Heart right ventricle (tissue), 16 donors: ENCODE results near the gene SCT. TPM values are rescaled to one million over a fixed set of nuclear protein-coding genes. Genes with fewer than 3 reads are reported as not detected.

Experiments used
- ATAC-seq, 8 donors: fragments of 200-7000 bp; cut with Tn5 transposase; one replicate each; pipeline ENCODE4 v1.9.1; 2020; ENCODE audit warnings: mild to moderate bottlenecking in 8 of 8, moderate library complexity in 8 of 8, moderate number of reproducible peaks in 1 of 8
- DNase-seq, 2 donors: peaks; one replicate each; pipeline ENCODE4 v3.0.0-alpha.2; 2020
- H3K27ac ChIP-seq, 10 donors: fragments of 200-600 bp; sonication (generic) in 2 of 10; one replicate each; pipeline versions ENCODE4 v1.5.0 to v1.8.0; 2020 to 2022; ENCODE audit warnings: mild to moderate bottlenecking in 3 of 10
- H3K27me3 ChIP-seq, 7 donors: fragments of 200-600 bp; one replicate each; pipeline ENCODE4 v1.8.0; 2021 to 2022; ENCODE audit warnings: mild to moderate bottlenecking in 2 of 7
- H3K36me3 ChIP-seq, 9 donors: fragments of 200-600 bp; sonication (generic) in 1 of 9; one replicate each; pipeline versions ENCODE4 v1.5.0 to v1.8.0; 2020 to 2022; ENCODE audit warnings: mild to moderate bottlenecking in 2 of 9
- H3K4me1 ChIP-seq, 9 donors: fragments of 200-600 bp; sonication (generic) in 1 of 9; one replicate each; pipeline versions ENCODE4 v1.5.0 to v1.8.0; 2020 to 2022; ENCODE audit warnings: mild to moderate bottlenecking in 4 of 9
- H3K4me3 ChIP-seq, 10 donors: fragments of 200-600 bp; sonication (generic) in 2 of 10; one replicate each; pipeline versions ENCODE4 v1.5.0 to v1.8.0; 2020 to 2022; ENCODE audit warnings: mild to moderate bottlenecking in 7 of 10, moderate library complexity in 2 of 10
- H3K9me3 ChIP-seq, 11 donors: fragments of 200-600 bp in 10 of 11; sonication (generic) in 2 of 11; one replicate each; pipeline versions ENCODE4 v1.5.0 to v1.8.0; 2013 to 2022; ENCODE audit warnings: mild to moderate bottlenecking in 2 of 11, control low read depth in 1 of 11, moderate library complexity in 1 of 11
- CTCF ChIP-seq, 9 donors: fragments of 200-600 bp; sonication (generic) in 2 of 9; IDR thresholded peaks; one replicate each; pipeline versions ENCODE4 v1.5.0 to v1.8.0; 2021 to 2022; ENCODE audit warnings: antibody characterized with exemption in 9 of 9, mild to moderate bottlenecking in 5 of 9, moderate library complexity in 1 of 9
- WGBS, 2 donors: extraction: QIAGEN DNeasy Blood & Tissue Kit; methylation state at CpG; one replicate each; pipeline ENCODE4 v1.1.7; 2013; ENCODE audit warnings: inconsistent platforms in 1 of 2; 5-methylcytosine and 5-hydroxymethylcytosine counted together
- intact Hi-C, 10 donors: fragments of 100-400 bp; cut with DNase I; formaldehyde crosslinking; loops; one replicate each; pipeline versions ENCODE4 v1.11.1 to v1.14.2; 2022
- long read RNA-seq, 3 donors: library from polyadenylated mRNA; unstranded; transcript quantifications; one replicate each; pipeline ENCODE4 v2.0.0, GENCODE V29; 2020 to 2021
- polyA plus RNA-seq, 2 donors: library from polyadenylated mRNA; stranded (reverse); fragments of 200-250 nt; gene quantifications; one replicate each; pipeline ENCODE4 v1.2.3, GENCODE V29; 2013
- total RNA-seq, 10 donors: library from RNA; stranded (reverse); fragmentation: NEBNext Ultra II Directional in 3 of 10; extraction: Animal tissue kit (Norgen Biotek cat#: 25700) in 3 of 10; gene quantifications; one replicate each; pipeline versions ENCODE4 v1.2.1 to v1.2.4, GENCODE V29; 2021 to 2023
- donor health status: Arrhythmogenic right ventricular cardiomyopathy.
- donor health status: ischemic (EF 13 %, LVEDD 7.1; RV severe dilation, severe dysfunction).
- donor health status: healthy with polysubstance abuse.
- donor health status: DM: no; HTN: yes; CAD: no.
- donor health status: DM: no; HTN: no; CAD: no.
- donor health status: ischemic (EF 25% LVEDD 6.9; RV normal size, moderate dysfunction).
- donor health status: ischemic (EF 25% LVEDD 5.7; RV mildly dilated, moderate dysfunction).
- donor health status: healthy.
- donor health status: DM: yes; HTN: yes; CAD: no.
- donor health status: Ischemic cardiomyopathy.
- donor health status: ischemic (EF 35%, LVEDD 5.7; RV mildly dilated, moderate dysfunction).
- donor health status: nonischemic (EF 11% LVEDD 7.7; RV severe dilation, severe dysfunction).
- donor health status: DM: yes; HTN: yes; CAD: no.
- donor health status: PGD.
- donor health status: ischemic (EF 29% LVEDD 5.4; RV normal size, mild dysfunction).
- donor health status: nonischemic (EF 23%, LVEDD 6.1; RV moderate dilation, normal function).

Gene SCT
- total RNA-seq: 1 to 10 TPM in 2 of 10 donors, under 1 TPM in 1, not detected in 7; 0.99 to 2.0 (median 1.0) TPM
- under 1 TPM in 1 of 2 donors, not detected in 1; 0.64 TPM for polyA plus RNA-seq
- long read RNA-seq, donor 1: 0 reads
- long read RNA-seq, donor 2: 0 reads
- long read RNA-seq, donor 3: 0 reads

- Histone ChIP-seq H3K9me3 (no peaks in the 10 kb centered on the region), H3K4me1 (peaks cover 0 to 12% (median 4%) of the 10 kb centered on the region in 9 donors), H3K27ac (no peak within 1 kb of the TSS), H3K36me3 (peaks cover 0 to 6% (median 0%) of the 10 kb centered on the region in 9 donors), H3K4me3 (no peak within 1 kb of the TSS), H3K27me3 (peaks cover 0 to 39% (median 24%) of the 10 kb centered on the region in 7 donors)
- ATAC-seq (peak in 2 of 8 donors; percentile 15 to 27), DNase-seq (no peak)
- 12 to 17% methylated on average over 38 to 69 of the region's 72 CpGs for WGBS, 2 donors
- intact Hi-C loops: loop anchor here in 1 of 10 donors (10.0 kb wide), 1 partner anchor 92 kb away; the partner anchor contains the start of genes HRAS and LRRC56
- no peak for TF ChIP-seq CTCF (IDR thresholded peaks at IDR 0.05)
These were observed at the start of gene SCT for GRCh38 chr11:626475-627307. SCT (minus strand) TSS chr11:627181; CDS start chr11:627143, 38 bp downstream.

- DNase-seq (no peak), ATAC-seq (no peak)
- 91 to 95% methylated on average over 17 of the region's 17 CpGs for WGBS, 2 donors
- intact Hi-C loops: no loop called here
- no peak for TF ChIP-seq CTCF (IDR thresholded peaks at IDR 0.05)
- Histone ChIP-seq H3K27ac (no peak overlapping the region), H3K9me3 (no peaks in the 10 kb centered on the region), H3K4me3 (no peak overlapping the region), H3K36me3 (peaks cover 0 to 93% (median 23%) of the 10 kb centered on the region in 9 donors), H3K4me1 (no peaks in the 10 kb centered on the region), H3K27me3 (no peaks in the 10 kb centered on the region)
These were observed 47.4 kb upstream of the SCT start for GRCh38 chr11:674406-674805.

GRCh38 chr11:673866-674265, 46.9 kb upstream of the SCT start:
- no peak overlapping the region for H3K27ac ChIP-seq
- H3K4me1 ChIP-seq: no peaks in the 10 kb centered on the region
- no peak for ATAC-seq
- H3K4me3 ChIP-seq: no peak overlapping the region
- no peak for TF ChIP-seq CTCF (IDR thresholded peaks at IDR 0.05)
- intact Hi-C loops: no loop called here
- 93 to 95% methylated on average over 8 of the region's 8 CpGs for WGBS, 2 donors
- DNase-seq: no peak
- H3K36me3 ChIP-seq: peaks cover 0 to 89% (median 22%) of the 10 kb centered on the region in 9 donors
- no peaks in the 10 kb centered on the region for H3K27me3 ChIP-seq
- H3K9me3 ChIP-seq: no peaks in the 10 kb centered on the region

GRCh38 chr11:665704-666281, 38.8 kb upstream of the SCT start:
- peak overlapping the region in 4 of 10 donors; percentile 10 to 52 (median 46) for H3K27ac ChIP-seq
- peaks cover 0 to 75% (median 0%) of the 10 kb centered on the region in 9 donors for H3K36me3 ChIP-seq
- no peaks in the 10 kb centered on the region for H3K9me3 ChIP-seq
- DNase-seq (no peak), ATAC-seq (peak in 6 of 8 donors; percentile 66 to 81 (median 70))
- TF ChIP-seq CTCF (IDR thresholded peaks at IDR 0.05): no peak
- H3K27me3 ChIP-seq: no peaks in the 10 kb centered on the region
- no peak overlapping the region for H3K4me3 ChIP-seq
- intact Hi-C loops: loop anchor here in 1 of 10 donors (10.0 kb wide), 1 partner anchor 59 kb away; no protein-coding TSS in a partner anchor
- WGBS, 2 donors: 69 to 73% methylated on average over 11 of the region's 11 CpGs
- H3K4me1 ChIP-seq: peaks cover 0 to 23% (median 8%) of the 10 kb centered on the region in 9 donors
